Measurements from ENCODE around the gene RAB41.

GRCh38 chrX:70313503-70313902 lies 31.5 kb downstream of the RAB41 start:
- TF ChIP-seq CTCF (tag by site-specific recombination; IDR thresholded peaks at IDR 0.05) (no peak), ZBTB49 (tag by site-specific recombination; IDR thresholded peaks at IDR 0.05; ENCODE audit: low read depth) (no peak), ZNF114 (tag by site-specific recombination; IDR thresholded peaks at IDR 0.05) (no peak), PRDM2 (tag by site-specific recombination; IDR thresholded peaks at IDR 0.05; ENCODE audit: borderline replicate concordance) (no peak), REST (tag by site-specific recombination; IDR thresholded peaks at IDR 0.05) (no peak), ATF2 (tag by site-specific recombination; IDR thresholded peaks at IDR 0.05; ENCODE audit: low read depth) (no peak), ZNF561 (tag by site-specific recombination; IDR thresholded peaks at IDR 0.05; ENCODE audit: borderline replicate concordance) (no peak), ZNF274 (IDR thresholded peaks at IDR 0.05; ENCODE audit: low read length) (no peak), ZNF274 (tag by site-specific recombination; IDR thresholded peaks at IDR 0.05; ENCODE audit: borderline replicate concordance) (no peak), BCL11A (tag by site-specific recombination; IDR thresholded peaks at IDR 0.05; ENCODE audit: low read depth) (no peak)

Data from HEK293 (cell line).